Ovary (tissue), 9 donors: Measurements from ENCODE around the gene AGMO. TPM values are rescaled to one million over a fixed set of nuclear protein-coding genes. Genes with fewer than 3 reads are reported as not detected.

Experiments
- DNase-seq, 5 donors: peaks; one replicate each; pipeline ENCODE4 v3.0.0-alpha.2; 2019 to 2020
- H3K27ac ChIP-seq, 2 donors: fragments of 200-600 bp; one replicate each; pipeline versions ENCODE4 v1.5.1 to v1.8.0; 2019 to 2022
- H3K27me3 ChIP-seq: fragments of 200-600 bp; one replicate; pipeline ENCODE4 v1.8.0; 2022
- H3K36me3 ChIP-seq: fragments of 200-600 bp; sonication (generic); one replicate; pipeline ENCODE4 v1.5.1; 2019
- H3K4me1 ChIP-seq: one replicate; pipeline ENCODE4 v1.8.1; 2013; ENCODE audit warnings: mild to moderate bottlenecking, moderate library complexity; ENCODE audit not compliant: insufficient read depth
- H3K4me3 ChIP-seq: fragments of 200-600 bp; sonication (generic); one replicate; pipeline ENCODE4 v1.5.1; 2017
- H3K9me3 ChIP-seq, 2 donors: fragments of 200-600 bp in 1 of 2; sonication (generic) in 1 of 2; one replicate each; pipeline versions ENCODE4 v1.5.1 to v1.8.1; 2013 to 2019; ENCODE audit warnings: mild to moderate bottlenecking in 1 of 2, moderate library complexity in 1 of 2
- EP300 ChIP-seq: sonication (generic); formaldehyde crosslinking; IDR thresholded peaks from one replicate; pipeline ENCODE4 v1.6.1; 2017; ENCODE audit warnings: antibody characterized with exemption
- POLR2A ChIP-seq: fragments of 450-650 bp; IDR thresholded peaks from one replicate; pipeline ENCODE4 v1.6.1; 2017; ENCODE audit warnings: antibody characterized with exemption, mild to moderate bottlenecking, moderate library complexity
- WGBS, 3 donors: extraction: QIAGEN DNeasy Blood & Tissue Kit in 1 of 3; methylation state at CpG; one replicate each; pipeline versions ENCODE4 v1.1.5 to v1.1.7; 2013 to 2017; 5-methylcytosine and 5-hydroxymethylcytosine counted together
- intact Hi-C, 4 donors: fragments of 100-400 bp; cut with DNase I; formaldehyde crosslinking; loops; one replicate each; pipeline versions ENCODE4 v1.11.0 to v1.15.1; 2022 to 2023
- polyA plus RNA-seq, 2 donors: library from polyadenylated mRNA; stranded (reverse); fragments of 200-250 nt in 1 of 2; fragments of 350-450 nt in 1 of 2; fragmentation: Illumina TruSeq in 1 of 2; extraction: RNeasy Lipid Tissue Mini Kit (QIAGEN cat#74804) in 1 of 2; gene quantifications; one replicate each; pipeline ENCODE4 v1.2.3, GENCODE V29; 2013 to 2014
- total RNA-seq, 7 donors: library from RNA; depleted of rRNA in 2 of 7; stranded (reverse); fragments of >200 nt in 2 of 7; fragmentation: NEBNext Ultra II Directional in 3 of 7; extraction: Animal tissue kit (Norgen Biotek cat#: 25700) in 3 of 7; gene quantifications; one replicate each; pipeline versions ENCODE4 v1.1.0 to v1.2.4, GENCODE V29; 2016 to 2023
- TF ChIP-seq, protein P1 (sequence below), 3 donors: fragments of 450-650 bp in 2 of 3; fragments of 200-600 bp in 1 of 3; IDR thresholded peaks; one replicate each; pipeline versions ENCODE4 v1.5.1 to v1.8.0; 2016 to 2022; ENCODE audit warnings: antibody characterized with exemption in 3 of 3, mild to moderate bottlenecking in 1 of 3
- donor health status: DM: no; HTN: no; CAD: no; lungs with moderate emphysema.
- donor health status: DM: no; HTN: no; CAD: no.
- donor health status: Bipolar disorder and iron deficiency.
- donor health status: DM: yes; HTN: yes; CAD: no.
- donor health status: DM: no; HTN: no; CAD: no.
- donor health status: DM: yes; HTN: yes; CAD: no.

The AGMO gene
- total and polyA plus RNA-seq, 9 donors: 0.15 to 0.44 (median 0.33) TPM; not detected in 4

DNA sequence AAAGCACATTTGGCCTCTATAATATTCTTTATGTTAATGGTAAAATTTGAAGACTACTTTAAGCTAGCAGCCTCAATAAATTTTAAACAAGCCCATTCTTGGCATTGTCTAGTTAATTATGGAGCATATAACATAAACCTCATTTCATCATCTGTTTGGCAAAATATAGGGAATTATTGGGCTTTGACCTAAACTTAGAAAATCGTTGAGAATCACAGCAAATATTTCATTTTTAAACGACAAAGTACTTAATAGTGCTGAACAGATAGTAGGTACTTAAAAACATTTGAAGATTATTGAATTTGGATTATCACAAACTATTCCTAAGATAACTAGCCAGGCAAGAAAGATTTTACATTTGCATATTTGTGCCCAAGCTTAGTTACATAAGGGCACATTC, 73.4 kb downstream of the AGMO start:
- Histone ChIP-seq H3K27me3 (no peaks in the 10 kb centered on the region), H3K9me3 (no peaks in the 10 kb centered on the region), H3K4me1 (peaks cover 3% of the 10 kb centered on the region), H3K27ac (no peak overlapping the region), H3K4me3 (no peak overlapping the region), H3K36me3 (no peaks in the 10 kb centered on the region)
- 61 to 64% (median 64%) methylated on average over 2 of the region's 2 CpGs for WGBS, 3 donors
- TF ChIP-seq POLR2A (no peak), EP300 (no peak)
- TF ChIP-seq, protein P1, sequence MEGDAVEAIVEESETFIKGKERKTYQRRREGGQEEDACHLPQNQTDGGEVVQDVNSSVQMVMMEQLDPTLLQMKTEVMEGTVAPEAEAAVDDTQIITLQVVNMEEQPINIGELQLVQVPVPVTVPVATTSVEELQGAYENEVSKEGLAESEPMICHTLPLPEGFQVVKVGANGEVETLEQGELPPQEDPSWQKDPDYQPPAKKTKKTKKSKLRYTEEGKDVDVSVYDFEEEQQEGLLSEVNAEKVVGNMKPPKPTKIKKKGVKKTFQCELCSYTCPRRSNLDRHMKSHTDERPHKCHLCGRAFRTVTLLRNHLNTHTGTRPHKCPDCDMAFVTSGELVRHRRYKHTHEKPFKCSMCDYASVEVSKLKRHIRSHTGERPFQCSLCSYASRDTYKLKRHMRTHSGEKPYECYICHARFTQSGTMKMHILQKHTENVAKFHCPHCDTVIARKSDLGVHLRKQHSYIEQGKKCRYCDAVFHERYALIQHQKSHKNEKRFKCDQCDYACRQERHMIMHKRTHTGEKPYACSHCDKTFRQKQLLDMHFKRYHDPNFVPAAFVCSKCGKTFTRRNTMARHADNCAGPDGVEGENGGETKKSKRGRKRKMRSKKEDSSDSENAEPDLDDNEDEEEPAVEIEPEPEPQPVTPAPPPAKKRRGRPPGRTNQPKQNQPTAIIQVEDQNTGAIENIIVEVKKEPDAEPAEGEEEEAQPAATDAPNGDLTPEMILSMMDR (IDR thresholded peaks at IDR 0.05): no peak
- no peak for DNase-seq
- intact Hi-C loops: no loop called here

DNA sequence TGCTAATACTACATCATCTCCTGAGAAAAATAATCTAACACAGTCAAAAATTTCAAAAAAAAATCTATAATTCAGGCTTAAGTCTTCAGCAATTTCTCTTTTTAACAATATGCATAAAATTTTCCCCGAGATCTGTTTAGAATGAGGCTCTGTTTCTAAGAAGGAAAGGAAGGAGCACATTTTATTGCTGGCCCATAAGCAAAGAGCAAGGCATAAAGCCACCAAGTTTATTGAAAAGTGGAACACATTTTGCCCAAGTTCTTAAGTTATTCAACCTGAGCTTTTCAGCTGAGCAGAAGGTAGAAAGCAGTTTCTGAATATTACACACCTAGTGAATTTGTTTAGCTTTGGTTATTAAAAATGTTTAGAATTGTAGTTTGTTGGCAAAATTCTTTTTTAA, 73.9 kb downstream of the AGMO start:
- H3K27ac ChIP-seq: no peak overlapping the region

DNA sequence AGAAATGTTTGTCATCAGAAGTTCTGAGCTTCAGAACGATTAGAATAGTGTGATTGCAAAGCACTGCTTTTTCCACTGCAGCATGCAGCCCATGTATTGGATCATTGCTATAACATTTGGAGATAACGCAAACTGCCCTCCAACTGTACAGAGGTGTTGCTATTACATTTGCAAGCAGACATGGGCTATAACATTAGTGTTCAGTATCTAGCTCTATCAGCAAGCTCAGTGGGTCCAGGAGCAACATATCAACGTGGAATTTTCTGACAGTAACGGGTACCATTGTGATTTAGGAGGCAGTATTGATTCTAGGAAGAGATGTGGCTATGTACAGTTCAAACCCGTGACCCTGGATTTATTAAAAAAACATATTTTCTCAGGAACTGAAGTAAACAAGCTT, 75.8 kb downstream of the AGMO start:
- H3K36me3 ChIP-seq: no peaks in the 10 kb centered on the region
- no peak overlapping the region for H3K4me3 ChIP-seq
- no peaks in the 10 kb centered on the region for H3K27me3 ChIP-seq
- no peak for DNase-seq
- WGBS, 3 donors: 61 to 80% (median 63%) methylated on average over 5 of the region's 5 CpGs
- intact Hi-C loops: no loop called here
- H3K4me1 ChIP-seq: peaks cover 3% of the 10 kb centered on the region
- H3K9me3 ChIP-seq: no peaks in the 10 kb centered on the region
- H3K27ac ChIP-seq: no peak overlapping the region
- TF ChIP-seq EP300 (no peak), POLR2A (no peak)
- TF ChIP-seq, protein P1 (IDR thresholded peaks at IDR 0.05): no peak

More for the DNA sequence above, 73.9 kb downstream of the AGMO start:
- peaks cover 3% of the 10 kb centered on the region for H3K4me1 ChIP-seq
- H3K27me3 ChIP-seq: no peaks in the 10 kb centered on the region
- no peak overlapping the region for H3K4me3 ChIP-seq
- TF ChIP-seq EP300 (no peak), POLR2A (no peak)
- TF ChIP-seq, protein P1 (IDR thresholded peaks at IDR 0.05): no peak
- DNase-seq: no peak
- intact Hi-C loops: no loop called here
- WGBS, 3 donors: 93 to 96% (median 96%) methylated on average over 1 of the region's 1 CpG
- no peaks in the 10 kb centered on the region for H3K36me3 ChIP-seq
- H3K9me3 ChIP-seq: no peaks in the 10 kb centered on the region

DNA sequence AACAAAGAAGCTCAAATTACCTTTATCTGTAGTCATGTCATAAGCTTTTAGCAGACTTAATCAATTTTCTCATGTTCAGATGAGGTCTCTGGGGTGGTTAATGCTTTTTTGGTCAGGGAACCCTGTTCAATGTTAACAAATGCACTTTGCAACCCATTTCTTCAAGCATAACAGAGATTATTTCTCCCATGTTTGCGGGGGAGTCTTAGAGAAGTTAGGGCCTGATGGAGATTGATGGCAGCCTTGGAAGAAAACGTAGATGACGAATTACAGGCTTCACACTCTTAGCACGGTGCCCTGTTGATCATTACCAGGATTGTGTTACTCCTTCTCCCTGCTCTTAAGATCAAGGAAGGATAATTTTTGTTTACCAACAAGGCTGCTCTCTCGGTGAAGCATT, 76.4 kb downstream of the AGMO start:
- Histone ChIP-seq H3K27me3 (no peaks in the 10 kb centered on the region), H3K27ac (no peak overlapping the region), H3K9me3 (no peaks in the 10 kb centered on the region), H3K4me3 (no peak overlapping the region), H3K4me1 (peaks cover 3% of the 10 kb centered on the region), H3K36me3 (no peaks in the 10 kb centered on the region)
- TF ChIP-seq EP300: no peak
- no peak for TF ChIP-seq POLR2A
- TF ChIP-seq, protein P1 (IDR thresholded peaks at IDR 0.05): no peak
- intact Hi-C loops: no loop called here
- 76 to 84% (median 77%) methylated on average over 5 of the region's 5 CpGs for WGBS, 3 donors
- no peak for DNase-seq

DNA sequence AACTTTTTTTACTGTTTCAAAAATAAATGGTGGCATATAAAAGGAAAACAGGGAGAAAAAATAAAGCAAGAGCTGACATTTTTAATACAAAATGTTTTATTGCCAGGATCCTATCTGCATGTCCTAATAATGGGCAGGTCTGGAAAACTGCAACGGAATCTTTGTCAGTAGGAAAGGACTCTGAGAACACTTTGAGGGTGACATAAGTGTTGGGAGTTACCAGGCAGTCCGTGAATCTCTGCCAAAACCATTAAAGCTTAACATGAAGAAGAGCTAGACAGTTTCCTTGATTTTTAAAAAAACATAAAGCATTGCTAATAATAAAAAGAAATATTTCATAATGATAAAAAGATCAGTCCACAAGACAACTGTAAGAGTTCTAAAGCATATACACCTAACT, 80.7 kb downstream of the AGMO start:
- H3K4me1 ChIP-seq: no peaks in the 10 kb centered on the region
- WGBS, 3 donors: 50 to 74% (median 71%) methylated on average over 2 of the region's 2 CpGs
- no peak overlapping the region for H3K27ac ChIP-seq
- no peaks in the 10 kb centered on the region for H3K36me3 ChIP-seq
- TF ChIP-seq, protein P1 (IDR thresholded peaks at IDR 0.05): no peak
- TF ChIP-seq POLR2A (no peak), EP300 (no peak)
- no peak for DNase-seq
- H3K4me3 ChIP-seq: no peak overlapping the region
- H3K9me3 ChIP-seq: no peaks in the 10 kb centered on the region
- intact Hi-C loops: no loop called here
- no peaks in the 10 kb centered on the region for H3K27me3 ChIP-seq
